GM12878 (cell line): Measurements from ENCODE around the gene STARD4. TPM values are rescaled to one million over a fixed set of nuclear protein-coding genes. Genes with fewer than 3 reads are reported as not detected.

Experiments
- ATAC-seq: fragments of 200-7000 bp; cut with Tn5 transposase; 3 replicates; pipeline ENCODE4 v1.9.1; 2020; ENCODE audit warnings: mild to moderate bottlenecking, moderate library complexity
- BruUV-seq: library from RNA; stranded (reverse); fragments of 400-500 nt; replicated peaks from 2 replicates; lab custom pipeline; 2021; lab: Mats Ljungman, UMichigan
- CTCF ChIA-PET: fragments of 300-600 bp; sonication (Branson Sonifier 250); formaldehyde crosslinking; extraction: SDS; loops from one replicate; lab custom pipeline; 2021; ENCODE audit warnings: inconsistent platforms; lab: Yijun Ruan, JAX
- POLR2A ChIA-PET: fragments of 350-600 bp; formaldehyde crosslinking; extraction: SDS; loops from one replicate; lab custom pipeline; 2021; ENCODE audit warnings: inconsistent platforms; lab: Charles Lee
- RAD21 ChIA-PET: fragments of 300-600 bp; sonication (Branson Sonifier 250); formaldehyde crosslinking; loops from one replicate; lab custom pipeline; 2023; ENCODE audit warnings: antibody characterized with exemption; ENCODE audit not compliant: unreplicated experiment; lab: Charles Lee
- SMC1A ChIA-PET: fragments of 300-600 bp; sonication (Branson Sonifier 250); formaldehyde crosslinking; loops from one replicate; lab custom pipeline; 2023; ENCODE audit not compliant: unreplicated experiment, uncharacterized antibody; lab: Charles Lee
- DNase-seq: peaks from one replicate; pipeline ENCODE4 v3.0.0-alpha.2; 2011; ENCODE audit warnings: low read depth, low spot score
- FAIRE-seq: peaks from 3 replicates; lab custom pipeline; 2011; peaks lifted over from hg19 to GRCh38; lab: Jason Lieb, UNC
- H2AFZ ChIP-seq: 2 replicates; pipeline ENCODE4 v1.6.0; 2011; ENCODE audit warnings: low read depth, low read length, control low read depth; ENCODE audit not compliant: control insufficient read depth
- H3K27ac ChIP-seq: 2 replicates; pipeline ENCODE4 v1.5.1; 2011; ENCODE audit warnings: control low read depth; ENCODE audit not compliant: control insufficient read depth, insufficient read depth
- H3K27me3 ChIP-seq, 2 experiments: replicated peaks in 1 of 2; 2 replicates each; pipeline versions ENCODE4 v1.6.0 to v1.6.1; 2011; ENCODE audit warnings: low read length in 1 of 2; ENCODE audit not compliant: control insufficient read depth in 2 of 2, insufficient read depth in 2 of 2
- H3K36me3 ChIP-seq, 2 experiments: 2 replicates each; pipeline ENCODE4 v1.5.1; 2011; ENCODE audit warnings: low read length in 1 of 2; ENCODE audit not compliant: control insufficient read depth in 2 of 2, insufficient read depth in 2 of 2
- H3K4me1 ChIP-seq: 2 replicates; pipeline ENCODE4 v1.6.1; 2011; ENCODE audit warnings: mild to moderate bottlenecking, low read length, moderate library complexity, mixed read lengths; ENCODE audit not compliant: control insufficient read depth, insufficient read depth
- H3K4me2 ChIP-seq: 2 replicates; pipeline ENCODE4 v1.6.0; 2011; ENCODE audit warnings: control low read depth; ENCODE audit not compliant: control insufficient read depth, insufficient read depth
- H3K4me3 ChIP-seq: fragments of 200-600 bp; sonication (generic); 2 replicates; pipeline ENCODE4 v1.5.1; 2016
- H3K79me2 ChIP-seq: 2 replicates; pipeline ENCODE4 v1.6.0; 2011; ENCODE audit warnings: low read length; ENCODE audit not compliant: control insufficient read depth, insufficient read depth
- H3K9ac ChIP-seq: 2 replicates; pipeline ENCODE4 v1.8.0; 2011; ENCODE audit warnings: low read length, control low read depth, mixed read lengths; ENCODE audit not compliant: control insufficient read depth, insufficient read depth
- H3K9me3 ChIP-seq: replicated peaks from 3 replicates; pipeline ENCODE4 v1.5.1; 2011; ENCODE audit warnings: mild to moderate bottlenecking, low read length; ENCODE audit not compliant: control insufficient read depth, insufficient read depth
- H4K20me1 ChIP-seq: 2 replicates; pipeline ENCODE4 v1.6.0; 2011; ENCODE audit not compliant: control insufficient read depth, insufficient read depth
- BACH1 ChIP-seq: fragments of 450-650 bp; IDR thresholded peaks from 2 replicates; pipeline ENCODE4 v1.6.1; 2017; ENCODE audit warnings: mild to moderate bottlenecking, borderline replicate concordance
- EGR1 ChIP-seq, 2 experiments: IDR thresholded peaks; 1 replicate in 1 of 2; 2 replicates in 1 of 2; pipeline ENCODE4 v1.6.1; 2011 to 2012; ENCODE audit warnings: low read depth in 2 of 2, low read length in 2 of 2, borderline replicate concordance in 1 of 2, mild to moderate bottlenecking in 1 of 2, moderate library complexity in 1 of 2
- JUND ChIP-seq: IDR thresholded peaks from 2 replicates; pipeline ENCODE4 v1.6.1; 2012; ENCODE audit warnings: low read depth, mild to moderate bottlenecking, low read length, improper control_type of control experiment, moderate library complexity
- RCOR1 ChIP-seq: conservative IDR thresholded peaks from 2 replicates; pipeline ENCODE4 v1.6.1; 2012; ENCODE audit warnings: low read depth, low read length, improper control_type of control experiment
- SREBF1 ChIP-seq: IDR thresholded peaks from 2 replicates; pipeline ENCODE4 v1.6.1; 2012; ENCODE audit warnings: mild to moderate bottlenecking, low read length
- SUPT20H ChIP-seq: IDR thresholded peaks from 2 replicates; pipeline ENCODE4 v1.6.1; 2011; ENCODE audit warnings: low read depth, mild to moderate bottlenecking, low read length, moderate library complexity, borderline replicate concordance; ENCODE audit not compliant: control insufficient read depth
- SUZ12 ChIP-seq: fragments of 200-600 bp; sonication (generic); IDR thresholded peaks from one replicate; pipeline ENCODE4 v1.6.1; 2018; ENCODE audit warnings: antibody characterized with exemption, mild to moderate bottlenecking; ENCODE audit not compliant: unreplicated experiment
- ZNF384 ChIP-seq: IDR thresholded peaks from 2 replicates; pipeline ENCODE4 v1.6.1; 2012; ENCODE audit warnings: low read depth, mild to moderate bottlenecking, low read length, improper control_type of control experiment, borderline replicate concordance
- ZZZ3 ChIP-seq: IDR thresholded peaks from 2 replicates; pipeline ENCODE4 v1.6.1; 2011; ENCODE audit warnings: low read depth; ENCODE audit not compliant: control insufficient read depth, insufficient read length
- WGBS: methylation state at CpG from one replicate; pipeline ENCODE4 v1.1.6; 2016; ENCODE audit warnings: low lambda C conversion rate; ENCODE audit not compliant: insufficient replicate concordance, insufficient coverage; ENCODE audit errors: missing lambda C conversion rate; 5-methylcytosine and 5-hydroxymethylcytosine counted together
- in situ Hi-C: fragments of 300-500 bp; cut with MboI; formaldehyde crosslinking; loops from 9 replicates; pipeline ENCODE4 v1.14.3; 2018; ENCODE audit warnings: mixed read lengths
- intact Hi-C: fragments of 100-400 bp; cut with micrococcal nuclease; formaldehyde crosslinking; loops from one replicate; pipeline ENCODE4 v1.14.2; 2022; ENCODE audit not compliant: unreplicated experiment
- polyA plus RNA-seq, 11 experiments: library from polyadenylated mRNA; depleted of rRNA in 4 of 11; unstranded in 6 of 11; stranded (reverse) in 5 of 11; fragments of >200 nt; fragmentation: Nextera tagmentation in 4 of 11; fragmentation: Illumina TruSeq in 1 of 11; extraction: Ambion mirVana in 4 of 11; extraction: Trizol in 1 of 11; gene quantifications; 1 replicate in 1 of 11; 2 replicates in 10 of 11; pipeline versions ENCODE4 v1.2.1 to v1.2.3, GENCODE V29; 2011 to 2016; ENCODE audit warnings: inconsistent platforms in 2 of 11, missing spikeins in 2 of 11, low read depth in 1 of 11
- total RNA-seq, 4 experiments: library from RNA; depleted of rRNA in 3 of 4; stranded (reverse); fragments of >200 nt in 3 of 4; fragmentation: Illumina TruSeq in 1 of 4; extraction: Trizol in 1 of 4; gene quantifications; 2 replicates each; pipeline versions ENCODE4 v1.2.1 to v1.2.3, GENCODE V29; 2013 to 2021
- TF ChIP-seq, protein P1 (sequence below): fragments of 450-650 bp; IDR thresholded peaks from 2 replicates; pipeline ENCODE4 v1.6.1; 2014; ENCODE audit warnings: mild to moderate bottlenecking
- TF ChIP-seq, protein P2 (sequence below): fragments of 450-650 bp; IDR thresholded peaks from 2 replicates; pipeline ENCODE4 v1.6.1; 2017; ENCODE audit warnings: mild to moderate bottlenecking, moderate library complexity

STARD4 gene
- total and polyA plus RNA-seq, 10 of the 15 experiments (the other 5 are each of a cell fraction or from before 2014, with no cell fraction given), result 41.9 to 190 (median 71.6) TPM

DNA sequence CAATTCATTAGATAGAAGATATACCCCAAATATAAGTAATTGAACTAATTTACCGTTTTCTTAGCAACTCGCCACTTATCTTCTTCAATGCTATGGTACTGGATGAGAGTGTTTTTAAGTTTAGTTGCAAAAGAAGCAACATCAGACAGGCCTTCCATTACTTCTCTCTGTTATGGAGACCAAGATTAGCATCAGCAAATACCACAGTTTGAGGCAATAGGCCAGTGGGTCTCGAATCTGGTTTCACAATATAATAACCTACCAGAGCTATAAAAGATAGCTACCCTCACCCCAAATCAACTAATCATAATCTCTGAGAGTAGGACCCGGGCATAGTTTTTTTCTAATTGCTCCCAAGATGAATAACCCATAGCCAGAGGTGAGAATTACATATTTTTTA, 5.1 kb downstream of the STARD4 start:
- H4K20me1 ChIP-seq, result no peaks in the 10 kb centered on the region; the same call in 1 of the 2 replicates
- H3K4me3 ChIP-seq, result peak overlapping the region; percentile 50
- ChIA-PET CTCF (interaction anchor here (0.7 to 4.2 kb wide), 6 partner anchors 11 to 754 kb away, joined by 3 to 45 read pairs (median 4); no protein-coding TSS in a partner anchor), RAD21 (interaction anchor here (0.7 to 5.7 kb wide), 9 partner anchors 11 to 639 kb away, joined by 3 to 55 read pairs (median 4); no protein-coding TSS in a partner anchor), SMC1A (interaction anchor here (0.6 to 4.2 kb wide), 13 partner anchors 9 to 348 kb away, joined by 3 to 33 read pairs (median 3); partner anchors contain the start of gene CAMK4), POLR2A (interaction anchor here (0.9 to 3.3 kb wide), 4 partner anchors 11 to 283 kb away, joined by 3 to 34 read pairs (median 4); partner anchors contain the start of gene CAMK4)
- H3K79me2 ChIP-seq, result peaks cover 92% of the 10 kb centered on the region
- H3K4me1 ChIP-seq, result no peaks in the 10 kb centered on the region
- FAIRE-seq (no peak), ATAC-seq (peak; percentile 8), DNase-seq (no peak)
- intact Hi-C loops (no loop called here), in situ Hi-C loops (loop anchor here (25.0 kb wide), 2 partner anchors 770 to 1455 kb away; partner anchors contain the start of genes SLC25A46 and TMEM232)
- H3K4me2 ChIP-seq, result peak overlapping the region; percentile 87
- H3K9me3 ChIP-seq, result no peaks in the 10 kb centered on the region
- H3K27ac ChIP-seq, result no peak overlapping the region
- no peaks in the 10 kb centered on the region for H3K27me3 ChIP-seq
- peaks cover 0 to 21% of the 10 kb centered on the region in 2 experiments; a peak in 3 of 4 replicates for H3K36me3 ChIP-seq
- TF ChIP-seq BACH1 (no peak), SREBF1 (no peak), SUZ12 (no peak), RCOR1 (no peak), SUPT20H (no peak), ZZZ3 (no peak), ZNF384 (no peak), JUND (no peak), EGR1 (IDR thresholded peaks at IDR 0.05; ENCODE audit: borderline replicate concordance in 1 of 2, low read depth in 2 of 2, low read length in 2 of 2) (no peak)
- TF ChIP-seq, protein P1, sequence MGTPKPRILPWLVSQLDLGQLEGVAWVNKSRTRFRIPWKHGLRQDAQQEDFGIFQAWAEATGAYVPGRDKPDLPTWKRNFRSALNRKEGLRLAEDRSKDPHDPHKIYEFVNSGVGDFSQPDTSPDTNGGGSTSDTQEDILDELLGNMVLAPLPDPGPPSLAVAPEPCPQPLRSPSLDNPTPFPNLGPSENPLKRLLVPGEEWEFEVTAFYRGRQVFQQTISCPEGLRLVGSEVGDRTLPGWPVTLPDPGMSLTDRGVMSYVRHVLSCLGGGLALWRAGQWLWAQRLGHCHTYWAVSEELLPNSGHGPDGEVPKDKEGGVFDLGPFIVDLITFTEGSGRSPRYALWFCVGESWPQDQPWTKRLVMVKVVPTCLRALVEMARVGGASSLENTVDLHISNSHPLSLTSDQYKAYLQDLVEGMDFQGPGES, result no peak
- TF ChIP-seq, protein P2, sequence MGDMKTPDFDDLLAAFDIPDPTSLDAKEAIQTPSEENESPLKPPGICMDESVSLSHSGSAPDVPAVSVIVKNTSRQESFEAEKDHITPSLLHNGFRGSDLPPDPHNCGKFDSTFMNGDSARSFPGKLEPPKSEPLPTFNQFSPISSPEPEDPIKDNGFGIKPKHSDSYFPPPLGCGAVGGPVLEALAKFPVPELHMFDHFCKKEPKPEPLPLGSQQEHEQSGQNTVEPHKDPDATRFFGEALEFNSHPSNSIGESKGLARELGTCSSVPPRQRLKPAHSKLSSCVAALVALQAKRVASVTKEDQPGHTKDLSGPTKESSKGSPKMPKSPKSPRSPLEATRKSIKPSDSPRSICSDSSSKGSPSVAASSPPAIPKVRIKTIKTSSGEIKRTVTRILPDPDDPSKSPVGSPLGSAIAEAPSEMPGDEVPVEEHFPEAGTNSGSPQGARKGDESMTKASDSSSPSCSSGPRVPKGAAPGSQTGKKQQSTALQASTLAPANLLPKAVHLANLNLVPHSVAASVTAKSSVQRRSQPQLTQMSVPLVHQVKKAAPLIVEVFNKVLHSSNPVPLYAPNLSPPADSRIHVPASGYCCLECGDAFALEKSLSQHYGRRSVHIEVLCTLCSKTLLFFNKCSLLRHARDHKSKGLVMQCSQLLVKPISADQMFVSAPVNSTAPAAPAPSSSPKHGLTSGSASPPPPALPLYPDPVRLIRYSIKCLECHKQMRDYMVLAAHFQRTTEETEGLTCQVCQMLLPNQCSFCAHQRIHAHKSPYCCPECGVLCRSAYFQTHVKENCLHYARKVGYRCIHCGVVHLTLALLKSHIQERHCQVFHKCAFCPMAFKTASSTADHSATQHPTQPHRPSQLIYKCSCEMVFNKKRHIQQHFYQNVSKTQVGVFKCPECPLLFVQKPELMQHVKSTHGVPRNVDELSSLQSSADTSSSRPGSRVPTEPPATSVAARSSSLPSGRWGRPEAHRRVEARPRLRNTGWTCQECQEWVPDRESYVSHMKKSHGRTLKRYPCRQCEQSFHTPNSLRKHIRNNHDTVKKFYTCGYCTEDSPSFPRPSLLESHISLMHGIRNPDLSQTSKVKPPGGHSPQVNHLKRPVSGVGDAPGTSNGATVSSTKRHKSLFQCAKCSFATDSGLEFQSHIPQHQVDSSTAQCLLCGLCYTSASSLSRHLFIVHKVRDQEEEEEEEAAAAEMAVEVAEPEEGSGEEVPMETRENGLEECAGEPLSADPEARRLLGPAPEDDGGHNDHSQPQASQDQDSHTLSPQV, result no peak
- 96% methylated on average over 4 of the region's 4 CpGs for WGBS
- H3K9ac ChIP-seq, result no peak overlapping the region
- BruUV-seq, result no TSS peak
- H2AFZ ChIP-seq, result no peak overlapping the region
